ENCODE results near the gene STK38.

Gene STK38

DNA sequence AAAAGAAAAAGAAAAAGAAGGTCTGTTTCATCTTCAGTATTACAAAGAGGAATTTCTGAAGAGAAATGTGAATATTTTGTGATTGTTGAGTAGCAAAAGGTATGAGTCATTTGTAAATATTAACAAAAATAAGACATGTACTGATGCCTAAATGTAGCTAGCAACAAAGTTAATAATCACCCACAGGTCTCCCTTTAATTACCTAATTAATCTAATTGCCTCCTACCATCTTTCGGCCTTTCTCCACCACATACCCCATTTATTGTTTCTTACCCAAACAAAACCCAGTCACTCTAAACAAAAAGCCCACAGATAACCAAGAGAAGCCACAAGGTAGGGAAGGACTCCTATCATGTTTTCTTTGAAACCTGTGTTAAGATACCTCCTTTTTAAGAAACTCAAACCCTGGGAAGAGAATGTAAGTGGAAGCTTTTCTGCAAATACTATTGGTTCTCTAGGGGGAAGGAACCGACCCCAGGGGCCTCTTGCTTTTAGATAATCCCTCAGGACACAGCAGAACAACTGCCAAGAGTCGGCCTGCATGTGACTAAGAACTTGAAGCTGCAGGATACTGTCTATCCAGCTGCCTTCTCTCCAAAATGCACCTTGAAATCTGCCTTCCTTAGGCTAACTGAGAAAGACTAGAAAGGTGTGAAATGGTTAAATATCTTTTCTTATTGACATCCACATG lies 16.1 kb upstream of the STK38 start:
- no peak for DNase-seq

GRCh38 chr6:36560822-36561221 lies 13.5 kb upstream of the STK38 start:
- DNase-seq: no peak

DNA sequence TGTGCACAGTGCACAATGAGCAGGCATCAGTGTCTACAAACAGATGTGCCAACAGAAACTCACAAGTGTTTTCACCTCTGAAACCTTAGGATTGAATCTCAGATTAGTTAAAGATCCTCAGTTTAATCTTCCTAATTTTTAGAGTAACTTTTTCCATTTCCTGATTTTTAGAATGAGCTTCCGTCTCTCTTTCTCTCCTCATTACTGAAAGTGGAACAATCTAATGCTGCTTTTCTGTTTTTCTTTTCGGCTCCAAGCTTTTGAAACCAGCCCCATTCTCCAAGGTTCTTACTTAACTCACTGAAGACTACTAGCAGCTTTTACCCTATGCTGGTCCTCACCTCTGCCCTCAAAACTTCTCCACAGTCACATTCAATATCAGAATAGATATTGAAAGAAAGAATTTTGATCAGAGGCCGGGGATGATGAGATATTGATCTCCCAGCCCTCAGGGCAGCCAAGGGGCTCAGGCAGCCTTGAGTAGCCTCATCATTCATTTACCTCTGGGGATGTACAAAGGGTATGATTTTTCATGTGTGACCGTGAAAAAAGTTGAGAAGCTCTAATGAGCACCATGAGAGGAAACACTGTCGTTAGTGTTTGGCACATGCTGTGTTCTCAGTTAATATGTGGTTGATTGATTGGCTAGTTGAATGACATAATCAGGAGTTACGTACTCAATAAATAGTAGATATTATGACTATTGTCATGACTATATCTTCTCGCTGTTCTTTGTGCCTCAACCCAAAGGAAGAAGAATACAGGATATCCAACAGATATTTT lies 11.9 kb upstream of the STK38 start:
- DNase-seq: no peak

DNA sequence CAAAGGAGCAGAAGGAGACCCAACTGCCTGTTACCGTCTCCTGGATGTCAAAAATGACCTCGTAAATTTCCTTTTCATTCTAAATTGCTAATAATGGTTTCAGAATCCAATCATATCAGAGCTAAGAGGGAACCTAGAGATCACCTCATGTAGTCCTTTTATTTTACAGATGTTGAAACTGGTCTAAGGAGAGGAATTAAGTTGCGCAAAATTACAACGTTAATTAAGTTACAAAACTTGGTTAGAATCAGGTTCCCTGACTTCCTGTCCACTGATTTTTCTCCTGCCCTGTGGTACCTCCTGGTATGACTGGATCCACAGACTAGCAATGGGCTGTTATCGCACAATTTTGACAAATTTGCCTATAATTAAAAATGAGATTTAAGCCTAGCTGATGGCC lies 9.0 kb upstream of the STK38 start:
- DNase-seq: no peak

GRCh38 chr6:36555750-36556252 lies 8.5 kb upstream of the STK38 start:
- DNase-seq: no peak

DNA sequence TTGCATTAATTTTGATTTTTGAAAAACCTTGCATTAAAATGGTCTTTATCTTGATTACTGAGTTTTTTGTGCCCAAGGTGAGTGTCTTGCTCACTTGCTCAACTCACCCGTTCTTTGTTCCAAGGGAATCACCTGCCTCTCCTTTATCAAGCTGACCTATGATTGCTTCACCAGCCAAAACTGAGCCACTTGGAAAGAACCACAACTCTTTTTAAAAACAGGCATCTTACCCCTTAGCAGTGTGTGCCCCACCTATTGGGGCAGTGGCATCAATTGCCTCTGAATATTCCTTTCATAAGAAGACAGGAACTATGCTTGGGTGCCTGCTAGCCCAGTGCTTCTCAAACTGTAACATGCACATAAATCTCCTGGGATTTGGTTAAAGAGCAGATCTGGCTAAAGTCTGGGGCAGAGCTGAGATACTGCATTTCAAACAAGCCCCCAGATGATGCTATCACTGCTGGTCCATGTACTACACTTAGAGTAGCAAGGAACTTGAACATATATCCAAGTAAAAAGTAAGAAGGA lies 3.3 kb upstream of the STK38 start:
- no peak for DNase-seq

GRCh38 chr6:36548401-36548743 lies 1.1 kb upstream of the STK38 start:
- DNase-seq: no peak

- DNase-seq: no peak
Observed at GRCh38 chr6:36547646-36548400, 544 bp upstream of the STK38 start.

- DNase-seq: no peak
Observed at GRCh38 chr6:36546308-36546919, 865 bp downstream of the STK38 start.

GRCh38 chr6:36545767-36546307 lies 1.4 kb downstream of the STK38 start:
- DNase-seq: no peak

DNA sequence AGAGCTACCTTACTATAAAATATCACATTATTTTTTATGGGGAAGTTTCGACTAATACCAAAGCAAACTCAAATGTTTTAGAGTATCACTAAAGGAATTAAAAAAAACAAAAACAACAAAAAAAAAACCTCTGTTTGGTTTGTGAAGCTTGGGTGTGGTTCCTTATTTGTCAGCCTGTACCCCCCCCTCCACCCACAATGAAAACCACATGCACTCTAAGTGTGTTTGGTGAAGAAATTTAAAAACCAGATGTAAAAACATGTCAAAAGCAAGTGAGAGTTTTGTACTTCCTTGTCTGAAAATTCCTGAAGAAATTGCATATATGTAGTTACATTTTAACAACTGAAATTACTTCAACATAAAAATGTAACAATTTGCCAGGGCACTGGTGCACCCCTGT lies 3.1 kb downstream of the STK38 start:
- no peak for DNase-seq

DNA sequence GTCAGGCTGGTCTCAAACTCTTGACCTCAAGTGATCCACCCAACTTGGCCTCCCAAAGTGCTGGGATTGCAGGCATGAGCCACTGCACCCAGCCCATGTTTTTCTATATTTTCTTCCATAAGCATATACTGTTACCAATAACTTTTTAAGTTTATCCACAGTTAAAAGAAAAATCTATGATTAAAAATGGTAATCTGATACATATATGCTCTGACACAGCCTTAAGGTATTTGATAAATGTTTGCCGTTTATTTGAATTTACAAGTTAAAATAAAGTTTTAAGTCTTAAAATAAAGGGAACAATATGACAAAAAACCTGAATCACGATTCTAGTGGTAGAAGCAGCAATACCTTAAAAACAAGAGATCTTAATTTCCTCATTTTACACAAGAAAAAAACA lies 5.2 kb downstream of the STK38 start:
- no peak for DNase-seq

DNA sequence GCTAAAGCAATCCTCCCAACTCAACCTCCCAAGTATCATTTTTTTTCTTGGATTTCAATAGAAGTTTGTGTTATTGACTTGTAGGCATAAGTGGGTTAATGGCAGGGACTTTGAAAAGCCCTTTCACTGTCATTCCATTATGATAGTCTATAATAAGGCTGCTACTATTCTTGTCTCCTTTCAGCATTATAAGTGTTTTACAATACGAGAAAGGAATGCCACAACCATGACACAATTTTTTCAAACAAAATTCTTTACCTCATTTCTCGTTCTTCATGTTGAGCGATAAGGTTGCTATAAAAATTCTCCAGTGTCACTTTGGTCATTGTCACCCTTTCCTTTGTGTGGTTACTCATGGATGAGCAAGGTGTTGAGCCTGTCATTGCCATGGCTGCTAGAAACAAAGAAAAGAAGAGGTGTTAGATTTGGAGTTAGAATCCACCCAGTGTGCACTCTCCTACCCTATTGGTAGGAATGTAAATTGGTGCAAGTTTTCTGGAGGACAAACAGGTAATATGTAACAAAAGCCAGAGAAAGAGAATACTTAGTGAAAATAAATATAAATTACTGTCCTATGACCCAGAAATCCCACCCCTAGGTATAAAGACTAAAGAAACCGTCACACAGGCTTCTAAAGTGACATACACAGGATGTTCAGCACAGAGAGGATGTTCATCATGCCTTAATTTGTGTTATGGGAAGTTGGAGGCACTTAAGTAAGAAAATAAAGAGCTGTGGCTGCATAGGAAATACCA lies 7.3 kb downstream of the STK38 start:
- DNase-seq: no peak

DNA sequence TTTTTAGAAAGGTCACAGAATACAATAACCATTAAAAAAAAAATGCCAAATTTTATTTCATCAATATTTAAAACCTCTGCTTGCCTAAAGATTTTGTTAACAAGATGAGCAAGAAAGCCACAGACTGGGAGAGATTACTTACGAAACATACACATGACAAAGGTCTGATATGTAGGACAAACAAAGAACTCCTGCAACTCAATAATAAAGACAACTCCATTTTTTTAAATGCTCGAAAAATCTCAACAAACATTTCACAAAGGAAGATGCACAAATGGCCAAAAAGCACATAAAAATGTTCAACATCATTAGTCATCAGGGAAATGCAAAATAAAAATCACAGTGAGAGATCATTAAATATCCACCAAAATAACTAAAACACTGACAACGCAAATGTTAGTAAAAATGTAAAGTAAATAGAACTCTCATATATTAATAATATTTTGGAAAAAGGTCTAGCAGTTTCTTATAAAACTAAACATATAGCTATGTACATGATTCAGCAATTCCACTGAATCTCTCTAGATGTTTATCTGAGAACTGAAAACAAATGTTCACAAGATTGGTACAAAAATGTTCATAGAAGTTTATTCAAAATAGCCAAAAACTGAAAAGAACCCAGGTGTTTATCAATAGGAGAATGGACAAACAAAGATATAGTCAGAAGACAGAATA lies 10.3 kb downstream of the STK38 start:
- DNase-seq: no peak

DNA sequence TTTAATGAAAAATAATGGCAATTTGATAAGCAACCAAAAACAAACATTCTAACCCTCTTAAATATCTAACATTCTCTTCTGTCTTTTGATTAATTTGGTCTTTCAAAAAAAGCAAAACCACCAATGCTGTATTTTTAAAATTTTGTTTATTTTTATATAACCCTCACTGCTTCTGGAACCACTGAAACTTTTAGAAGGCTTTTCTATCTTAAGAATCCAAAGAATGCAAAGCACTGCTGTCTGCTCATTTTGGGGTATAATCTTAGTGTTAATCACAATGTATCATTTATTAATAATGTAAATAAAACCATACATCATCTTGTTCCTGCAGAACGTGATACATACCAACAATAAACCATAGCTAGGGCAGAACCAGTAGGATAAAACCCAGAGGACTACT lies 14.0 kb downstream of the STK38 start:
- no peak for DNase-seq

DNA sequence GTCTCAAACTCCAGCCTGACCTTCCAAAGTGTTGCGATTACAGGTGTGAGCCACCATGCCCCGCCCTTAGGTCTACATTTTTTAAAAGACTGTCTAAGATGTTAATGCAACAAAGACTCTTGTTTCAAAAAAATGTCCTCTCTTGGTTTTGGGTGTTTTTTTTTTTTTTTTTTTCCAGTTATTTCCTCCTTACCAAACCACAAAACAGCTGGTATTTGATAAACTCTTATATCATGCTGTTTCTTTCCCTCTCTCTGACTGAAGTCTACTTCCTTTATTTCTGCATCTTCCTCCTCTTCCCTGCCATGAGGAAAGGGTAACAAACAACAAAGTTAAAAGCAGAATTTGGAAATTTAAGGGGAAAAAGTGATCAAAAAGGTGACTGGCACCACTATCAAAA lies 21.2 kb downstream of the STK38 start:
- DNase-seq: no peak

- no peak for DNase-seq
Observed at GRCh38 chr6:36525346-36525745, 21.9 kb downstream of the STK38 start.

GRCh38 chr6:36524871-36525270 lies 22.4 kb downstream of the STK38 start:
- DNase-seq: no peak

GRCh38 chr6:36523936-36524499 lies 23.3 kb downstream of the STK38 start:
- no peak for DNase-seq

DNA sequence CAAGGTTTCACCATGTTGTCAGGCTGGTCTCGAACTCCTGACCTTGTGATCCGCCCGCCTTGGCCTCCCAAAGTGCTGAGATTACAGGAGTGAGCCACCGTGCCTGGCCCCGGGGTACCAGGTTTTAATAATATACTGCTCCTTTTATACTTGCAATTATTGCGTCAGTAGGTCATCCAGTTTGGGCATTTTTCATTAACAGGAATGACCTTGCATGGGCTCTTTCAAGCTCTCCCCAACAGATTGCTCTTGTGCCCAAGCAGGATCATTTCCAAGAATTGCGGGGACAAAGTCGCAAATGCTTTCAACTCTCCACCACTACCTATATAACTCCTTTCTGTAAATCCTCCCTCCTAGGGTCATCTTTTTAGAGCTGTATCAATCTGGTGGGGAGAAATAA lies 23.8 kb downstream of the STK38 start:
- DNase-seq: no peak

DNA sequence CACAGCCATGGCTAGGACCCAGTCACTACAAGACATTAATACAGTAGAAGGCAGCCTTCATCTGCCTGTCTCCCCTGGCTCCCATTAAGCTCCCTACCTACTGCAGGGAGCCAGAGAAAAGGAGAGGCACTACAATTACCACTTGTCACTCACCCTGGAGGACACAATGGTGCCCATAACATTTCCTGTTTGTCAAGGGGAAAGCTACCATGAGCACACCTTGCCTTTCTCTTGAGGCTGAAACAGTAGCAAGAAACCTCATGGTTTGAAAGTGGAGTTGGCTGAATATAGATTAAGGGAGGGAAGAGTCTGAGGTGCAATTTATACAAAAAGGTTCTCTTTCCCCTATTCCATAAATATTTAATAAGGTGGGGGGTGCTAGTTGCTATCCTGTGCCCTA lies 27.9 kb downstream of the STK38 start:
- no peak for DNase-seq

Data from NCI-H524 treated with DMSO at 0.1 percent for 48 hours (cell line).